HG03175 (cell line): ENCODE measurements around the gene CEBPE.
"Not testable (repeated sequence)": the region's sequence is repeated elsewhere in the genome, so short reads cannot be mapped to it uniquely, and the experiment has no call there.

Source experiments
- ATAC-seq: cut with Tn5 transposase; IDR thresholded peaks from one replicate; pipeline ENCODE4 v1.9.1; 2021; ENCODE audit warnings: mild to moderate bottlenecking, moderate library complexity; ENCODE audit not compliant: unreplicated experiment

Gene CEBPE

GRCh38 chr14:23123419-23123818 lies 4.4 kb upstream of the CEBPE start:
- ATAC-seq: no peak

- ATAC-seq: no peak
These were observed 3.0 kb upstream of the CEBPE start for GRCh38 chr14:23122086-23122485.

GRCh38 chr14:23121361-23121771 lies 2.3 kb upstream of the CEBPE start:
- peak; percentile 47 for ATAC-seq

GRCh38 chr14:23120541-23121251 lies 1.6 kb upstream of the CEBPE start:
- ATAC-seq: peak; percentile 73

GRCh38 chr14:23119363-23120327 lies 590 bp upstream of the CEBPE start:
- no peak for ATAC-seq

GRCh38 chr14:23117371-23118020 lies 1.6 kb downstream of the CEBPE start:
- no peak for ATAC-seq

- no peak for ATAC-seq
These were observed 3.1 kb downstream of the CEBPE start for GRCh38 chr14:23115918-23116317.

- no peak for ATAC-seq
These were observed 3.9 kb downstream of the CEBPE start for GRCh38 chr14:23115039-23115731.

GRCh38 chr14:23114669-23115038 lies 4.4 kb downstream of the CEBPE start:
- no peak for ATAC-seq

- ATAC-seq: no peak
These were observed 5.0 kb downstream of the CEBPE start for GRCh38 chr14:23114120-23114458.

- ATAC-seq: no peak
These were observed 5.5 kb downstream of the CEBPE start for GRCh38 chr14:23113431-23114119.

GRCh38 chr14:23112359-23113178 lies 6.5 kb downstream of the CEBPE start:
- ATAC-seq: no peak

GRCh38 chr14:23110579-23111365 lies 8.3 kb downstream of the CEBPE start:
- no peak for ATAC-seq

- ATAC-seq: no peak
These were observed 9.3 kb downstream of the CEBPE start for GRCh38 chr14:23109769-23110168.

- ATAC-seq: not testable (repeated sequence)
These were observed 10.9 kb downstream of the CEBPE start for GRCh38 chr14:23108169-23108568.

- ATAC-seq: not testable (repeated sequence)
These were observed 11.4 kb downstream of the CEBPE start for GRCh38 chr14:23107620-23108019.

- no peak for ATAC-seq
These were observed 12.4 kb downstream of the CEBPE start for GRCh38 chr14:23106747-23107045.

GRCh38 chr14:23105348-23105824 lies 13.7 kb downstream of the CEBPE start:
- ATAC-seq: no peak
